Activated CD4-positive, alpha-beta T cell treated with anti-CD3 and anti-CD28 coated beads, Interleukin-2, amount 10 ng/mL, durations not matched to agents 24 days and 14 days (primary cell): ENCODE results near the gene PSMD5. TPM values are rescaled to one million over a fixed set of nuclear protein-coding genes. Genes with fewer than 3 reads are reported as not detected.
"Not testable (repeated sequence)": the region's sequence is repeated elsewhere in the genome, so short reads cannot be mapped to it uniquely, and the experiment has no call there.

ENCODE experiments used
- DNase-seq: peaks from one replicate; pipeline ENCODE4 v3.0.0; 2022
- H3K27ac Mint-ChIP-seq: one replicate; pipeline ENCODE4 v1.8.0; 2022; ENCODE audit warnings: mild to moderate bottlenecking, mixed read lengths
- H3K27me3 Mint-ChIP-seq: one replicate; pipeline ENCODE4 v1.8.0; 2022; ENCODE audit warnings: mixed read lengths
- H3K36me3 Mint-ChIP-seq: one replicate; pipeline ENCODE4 v1.8.0; 2022; ENCODE audit warnings: low read depth, mild to moderate bottlenecking, mixed read lengths
- H3K4me1 Mint-ChIP-seq: one replicate; pipeline ENCODE4 v1.8.0; 2021; ENCODE audit warnings: mixed read lengths
- H3K4me3 Mint-ChIP-seq: one replicate; pipeline ENCODE4 v1.8.0; 2022; ENCODE audit warnings: mild to moderate bottlenecking, moderate library complexity, mixed read lengths
- H3K9me3 Mint-ChIP-seq: one replicate; pipeline ENCODE4 v1.8.0; 2021; ENCODE audit warnings: mixed read lengths
- intact Hi-C: fragments of 100-400 bp; cut with micrococcal nuclease; formaldehyde crosslinking; loops from one replicate; pipeline ENCODE4 v1.15.1; 2023
- total RNA-seq: library from RNA; stranded (reverse); gene quantifications from 2 replicates; pipeline ENCODE4 v1.2.3, GENCODE V29; 2022

PSMD5 gene
- total RNA-seq, 1 donor from 2014 or later, result 63.7 TPM

DNA sequence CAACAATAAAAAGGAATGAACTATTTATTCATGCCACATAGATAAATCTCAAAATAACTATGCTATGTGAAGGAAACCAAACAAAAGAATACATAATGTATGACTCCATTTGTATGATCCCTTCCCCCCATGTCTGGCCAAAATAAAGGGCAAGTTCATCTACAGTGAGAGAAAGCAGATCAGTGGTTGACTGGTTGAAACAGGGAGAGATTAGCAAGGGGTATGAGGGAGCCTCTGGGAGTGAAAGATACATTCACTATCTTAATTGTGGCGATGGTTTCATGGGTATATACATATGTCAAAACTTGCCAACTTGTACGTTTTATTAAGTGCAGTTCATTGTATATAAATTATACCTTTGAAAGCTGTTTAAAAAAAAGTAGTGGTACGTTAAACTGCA is 4.8 kb downstream of the PSMD5 start:
- DNase-seq, result no peak
- Mint-ChIP-seq H3K36me3 (peaks cover 50% of the 10 kb centered on the region), H3K27ac (no peak overlapping the region), H3K9me3 (no peaks in the 10 kb centered on the region), H3K4me1 (peaks cover 41% of the 10 kb centered on the region), H3K4me3 (no peak overlapping the region), H3K27me3 (no peaks in the 10 kb centered on the region)
- intact Hi-C loops, result no loop called here

GRCh38 chr9:120833325-120833724 is 9.4 kb downstream of the PSMD5 start:
- peaks cover 58% of the 10 kb centered on the region for H3K36me3 Mint-ChIP-seq
- H3K4me3 Mint-ChIP-seq, result no peak overlapping the region
- intact Hi-C loops, result no loop called here
- no peak overlapping the region for H3K27ac Mint-ChIP-seq
- peaks cover 24% of the 10 kb centered on the region for H3K4me1 Mint-ChIP-seq
- no peaks in the 10 kb centered on the region for H3K27me3 Mint-ChIP-seq
- no peak for DNase-seq
- no peaks in the 10 kb centered on the region for H3K9me3 Mint-ChIP-seq

DNA sequence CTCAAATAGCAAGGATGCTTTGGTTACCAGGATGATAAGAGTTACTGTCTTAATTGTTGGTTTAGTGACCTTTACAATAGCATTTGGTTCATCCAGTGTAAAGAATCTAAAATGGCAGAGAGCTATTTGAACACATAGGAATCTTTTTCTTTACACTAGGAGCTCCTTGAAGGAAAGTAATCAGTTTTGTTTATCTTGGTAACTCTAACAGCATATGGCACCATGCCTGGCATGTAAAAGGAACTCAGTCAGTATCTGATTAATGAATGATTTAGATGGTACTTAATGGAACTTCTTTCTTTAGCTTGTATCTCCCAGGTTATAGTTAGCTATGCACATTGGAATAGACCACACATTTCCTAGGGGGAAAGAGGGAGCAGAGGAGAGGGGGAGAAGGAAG is 9.9 kb downstream of the PSMD5 start:
- H3K27ac Mint-ChIP-seq, result no peak overlapping the region
- H3K27me3 Mint-ChIP-seq, result no peaks in the 10 kb centered on the region
- DNase-seq, result no peak
- H3K4me1 Mint-ChIP-seq, result peaks cover 21% of the 10 kb centered on the region
- H3K9me3 Mint-ChIP-seq, result no peaks in the 10 kb centered on the region
- intact Hi-C loops, result no loop called here
- H3K4me3 Mint-ChIP-seq, result no peak overlapping the region
- peaks cover 56% of the 10 kb centered on the region for H3K36me3 Mint-ChIP-seq

GRCh38 chr9:120830865-120831264 is 11.9 kb downstream of the PSMD5 start:
- intact Hi-C loops, result no loop called here
- Mint-ChIP-seq H3K4me3 (no peak overlapping the region), H3K36me3 (peaks cover 60% of the 10 kb centered on the region), H3K4me1 (peaks cover 13% of the 10 kb centered on the region), H3K27me3 (no peaks in the 10 kb centered on the region), H3K9me3 (no peaks in the 10 kb centered on the region), H3K27ac (no peak overlapping the region)
- no peak for DNase-seq

DNA sequence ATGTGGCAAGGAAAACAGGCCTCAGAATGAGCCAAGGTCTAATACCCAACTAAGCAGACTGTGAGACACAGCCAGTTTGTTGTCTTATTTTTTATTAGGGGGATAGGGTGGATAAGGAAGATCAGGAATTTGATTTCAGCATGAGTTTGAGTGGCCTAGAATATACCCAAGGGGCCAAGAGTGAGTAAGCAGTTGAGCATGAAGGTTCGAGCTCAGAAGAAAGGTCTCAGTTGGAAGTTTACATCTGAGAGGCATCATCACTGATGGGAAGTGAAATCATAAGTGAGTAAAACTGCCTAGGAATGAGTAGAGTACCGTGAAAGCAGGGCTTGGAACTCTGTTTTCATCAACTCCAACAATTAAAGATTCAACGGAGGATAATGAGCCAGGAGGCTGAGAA is 12.6 kb downstream of the PSMD5 start:
- Mint-ChIP-seq H3K27ac (peak overlapping the region; percentile 35), H3K4me1 (peaks cover 12% of the 10 kb centered on the region), H3K4me3 (no peak overlapping the region), H3K9me3 (no peaks in the 10 kb centered on the region), H3K36me3 (peaks cover 62% of the 10 kb centered on the region), H3K27me3 (no peaks in the 10 kb centered on the region)
- intact Hi-C loops, result no loop called here
- no peak for DNase-seq

DNA sequence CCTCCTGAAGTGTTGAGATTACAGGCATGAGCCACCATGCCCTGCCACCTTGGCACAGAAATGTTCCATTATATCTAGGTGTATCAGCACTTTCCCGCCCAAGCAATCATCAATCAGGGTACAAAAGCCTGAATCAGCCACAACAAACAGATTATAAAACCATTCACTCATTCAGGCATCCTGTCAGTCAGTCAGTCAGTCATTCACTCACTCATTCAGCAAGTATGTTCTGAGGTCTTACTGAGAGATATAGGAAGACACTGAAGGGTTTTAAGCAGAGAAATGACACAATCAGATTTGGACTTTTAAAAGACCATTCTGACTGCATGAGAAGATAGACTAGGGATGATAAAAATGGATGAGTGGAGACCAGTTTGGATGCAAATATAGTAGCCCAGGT is 13.1 kb downstream of the PSMD5 start:
- H3K4me1 Mint-ChIP-seq, result peaks cover 14% of the 10 kb centered on the region
- no peak for DNase-seq
- H3K4me3 Mint-ChIP-seq, result no peak overlapping the region
- H3K9me3 Mint-ChIP-seq, result no peaks in the 10 kb centered on the region
- H3K36me3 Mint-ChIP-seq, result peaks cover 63% of the 10 kb centered on the region
- no peaks in the 10 kb centered on the region for H3K27me3 Mint-ChIP-seq
- H3K27ac Mint-ChIP-seq, result peak overlapping the region; percentile 36
- intact Hi-C loops, result no loop called here

- no peaks in the 10 kb centered on the region for H3K9me3 Mint-ChIP-seq
- peaks cover 6% of the 10 kb centered on the region for H3K4me1 Mint-ChIP-seq
- DNase-seq, result no peak
- no peak overlapping the region for H3K27ac Mint-ChIP-seq
- peaks cover 72% of the 10 kb centered on the region for H3K36me3 Mint-ChIP-seq
- intact Hi-C loops, result no loop called here
- no peak overlapping the region for H3K4me3 Mint-ChIP-seq
- H3K27me3 Mint-ChIP-seq, result no peaks in the 10 kb centered on the region
Measured at GRCh38 chr9:120820095-120820494, 22.6 kb downstream of the PSMD5 start.

DNA sequence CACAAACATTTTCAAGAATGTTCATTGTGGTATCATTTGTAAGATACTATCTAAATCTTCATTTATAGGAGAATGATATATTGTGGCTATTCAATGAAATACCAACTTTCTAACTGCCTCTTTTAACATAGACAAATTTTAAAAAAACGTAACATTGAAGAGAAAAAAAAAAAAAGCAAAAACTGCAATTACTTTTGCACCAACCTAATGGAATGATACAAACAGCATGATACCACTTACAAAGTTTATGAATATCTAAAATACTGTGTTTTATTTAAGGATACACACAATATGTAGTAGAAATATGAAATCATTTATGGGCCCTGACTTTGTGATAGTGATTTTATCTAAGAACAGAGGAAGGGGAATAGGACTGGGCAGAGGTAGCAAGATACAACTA is 24.1 kb downstream of the PSMD5 start:
- H3K9me3 Mint-ChIP-seq, result no peaks in the 10 kb centered on the region
- H3K36me3 Mint-ChIP-seq, result peaks cover 64% of the 10 kb centered on the region
- H3K4me1 Mint-ChIP-seq, result peaks cover 4% of the 10 kb centered on the region
- intact Hi-C loops, result no loop called here
- H3K4me3 Mint-ChIP-seq, result no peak overlapping the region
- no peak for DNase-seq
- no peaks in the 10 kb centered on the region for H3K27me3 Mint-ChIP-seq
- no peak overlapping the region for H3K27ac Mint-ChIP-seq

- intact Hi-C loops, result no loop called here
- Mint-ChIP-seq H3K36me3 (peaks cover 43% of the 10 kb centered on the region), H3K27me3 (no peaks in the 10 kb centered on the region), H3K4me3 (no peak overlapping the region), H3K9me3 (peaks cover under 1% of the 10 kb centered on the region), H3K4me1 (peaks cover 4% of the 10 kb centered on the region), H3K27ac (no peak overlapping the region)
- DNase-seq, result no peak
Measured at GRCh38 chr9:120815075-120815474, 27.6 kb downstream of the PSMD5 start.

GRCh38 chr9:120808931-120809330 is 33.8 kb downstream of the PSMD5 start:
- no peak for DNase-seq
- Mint-ChIP-seq H3K27me3 (no peaks in the 10 kb centered on the region), H3K4me3 (no peak overlapping the region), H3K9me3 (peaks cover 27% of the 10 kb centered on the region), H3K36me3 (peaks cover 19% of the 10 kb centered on the region), H3K4me1 (peaks cover 1% of the 10 kb centered on the region), H3K27ac (no peak overlapping the region)
- intact Hi-C loops, result no loop called here

GRCh38 chr9:120807607-120808379 is 34.9 kb downstream of the PSMD5 start:
- no peak overlapping the region for H3K27ac Mint-ChIP-seq
- H3K27me3 Mint-ChIP-seq, result no peaks in the 10 kb centered on the region
- intact Hi-C loops, result no loop called here
- DNase-seq, result no peak
- no peak overlapping the region for H3K4me3 Mint-ChIP-seq
- no peaks in the 10 kb centered on the region for H3K4me1 Mint-ChIP-seq
- peaks cover 27% of the 10 kb centered on the region for H3K9me3 Mint-ChIP-seq
- peaks cover 19% of the 10 kb centered on the region for H3K36me3 Mint-ChIP-seq

GRCh38 chr9:120804784-120805363 is 37.8 kb downstream of the PSMD5 start:
- intact Hi-C loops, H3K4me3 Mint-ChIP-seq, H3K4me1 Mint-ChIP-seq, H3K27me3 Mint-ChIP-seq, DNase-seq, H3K27ac Mint-ChIP-seq: not testable (repeated sequence)
- H3K36me3 Mint-ChIP-seq, result peaks cover 19% of the 10 kb centered on the region
- H3K9me3 Mint-ChIP-seq, result peaks cover 24% of the 10 kb centered on the region

DNA sequence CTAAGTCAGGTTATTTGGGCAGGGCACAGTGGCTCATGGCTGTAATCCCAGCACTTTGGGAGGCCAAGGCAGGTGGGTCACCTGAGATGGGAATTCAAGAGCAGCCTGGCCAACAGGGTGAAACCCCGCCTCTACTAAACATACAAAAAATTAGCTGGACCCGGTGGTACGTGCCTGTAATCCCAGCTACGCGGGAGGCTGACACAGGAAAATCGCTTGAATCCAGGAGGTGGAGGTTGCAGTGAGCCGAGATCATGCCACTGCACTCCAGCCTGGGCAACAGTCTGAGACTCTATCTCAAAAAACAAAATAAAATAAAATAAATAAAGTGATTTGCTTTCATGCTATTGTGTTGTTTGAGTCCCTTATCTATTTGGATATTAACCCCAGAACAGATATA is 41.3 kb downstream of the PSMD5 start:
- H3K9me3 Mint-ChIP-seq, result peaks cover 9% of the 10 kb centered on the region
- H3K36me3 Mint-ChIP-seq, result peaks cover 6% of the 10 kb centered on the region
- no peaks in the 10 kb centered on the region for H3K4me1 Mint-ChIP-seq
- no peak overlapping the region for H3K4me3 Mint-ChIP-seq
- no peaks in the 10 kb centered on the region for H3K27me3 Mint-ChIP-seq
- no peak for DNase-seq
- intact Hi-C loops, result no loop called here
- no peak overlapping the region for H3K27ac Mint-ChIP-seq

DNA sequence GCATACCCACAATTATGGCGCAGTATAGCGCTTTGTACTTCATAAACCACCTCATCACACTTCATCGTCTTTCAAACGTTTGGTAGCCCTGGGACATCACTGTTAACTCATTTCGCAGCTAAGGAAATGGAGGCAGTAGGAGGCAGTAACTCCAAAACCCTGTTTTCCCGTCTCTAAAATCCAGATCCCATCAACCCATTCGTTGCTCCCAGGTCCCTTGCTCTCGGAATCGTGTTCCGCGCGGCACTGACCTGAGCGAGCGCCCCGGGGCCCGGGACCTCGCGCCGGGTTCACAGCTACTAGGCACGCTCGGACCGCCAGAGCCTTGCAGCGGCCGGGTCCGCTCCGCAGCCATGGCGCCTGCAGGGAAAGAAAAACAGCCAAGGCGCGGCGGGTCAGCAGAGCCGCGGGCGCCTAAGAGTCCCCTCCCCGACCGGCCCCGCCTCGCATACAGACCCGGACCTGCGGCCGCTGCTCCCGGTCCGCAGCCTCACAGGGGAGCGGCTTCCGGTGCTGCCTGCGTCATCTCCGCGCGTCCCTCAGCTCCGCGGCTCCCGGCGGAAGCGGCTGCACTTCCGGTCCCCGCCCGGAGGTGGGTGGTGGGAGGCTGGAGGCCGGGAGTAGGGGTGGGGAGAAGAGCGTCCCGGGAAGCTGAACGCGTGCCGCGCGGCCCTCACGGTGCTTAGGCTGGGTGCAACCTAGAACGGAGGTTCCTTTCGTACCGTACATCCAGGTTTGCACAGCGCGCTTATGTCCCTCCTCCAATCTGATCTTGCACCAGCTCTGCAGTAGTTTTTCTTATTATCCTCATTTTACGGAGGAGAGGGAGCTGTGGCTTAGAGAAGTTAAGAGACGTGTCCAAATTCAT is 49.6 kb downstream of the PSMD5 start, which contains the start of gene FBXW2:
TSS of gene FBXW2 (minus strand) at position 519 of the 868 bp plus-strand sequence. CDS start 5,158 bp downstream, outside the sequence.
- Mint-ChIP-seq H3K27me3 (no peaks in the 10 kb centered on the region), H3K27ac (peak within 1 kb of the TSS; percentile 82), H3K9me3 (no peaks in the 10 kb centered on the region), H3K4me3 (peak within 1 kb of the TSS; percentile 86), H3K4me1 (peaks cover 43% of the 10 kb centered on the region), H3K36me3 (peaks cover 27% of the 10 kb centered on the region)
- DNase-seq, result peak; percentile 98
- intact Hi-C loops, result loop anchor here (1.0 to 10.0 kb wide), 2 partner anchors 50 to 78 kb away; partner anchors contain the start of gene MEGF9
